Parathyroid adenoma (tissue), 2 donors: ENCODE data around the gene ZFP1.

Source experiments
- H2AFZ ChIP-seq: fragments of 300-600 bp; sonication (generic); one replicate; pipeline ENCODE4 v1.7.0; 2017; ENCODE audit warnings: antibody characterized with exemption, mild to moderate bottlenecking
- H3K27ac ChIP-seq: fragments of 300-600 bp; sonication (generic); one replicate; pipeline ENCODE4 v1.7.0; 2017
- H3K27me3 ChIP-seq: fragments of 300-600 bp; sonication (generic); one replicate; pipeline ENCODE4 v1.7.0; 2017; ENCODE audit warnings: low read length; ENCODE audit not compliant: control insufficient read depth, insufficient read depth
- H3K36me3 ChIP-seq: fragments of 300-600 bp; sonication (generic); one replicate; pipeline ENCODE4 v1.7.0; 2017; ENCODE audit warnings: low read length; ENCODE audit not compliant: control insufficient read depth, insufficient read depth
- H3K4me1 ChIP-seq: fragments of 300-600 bp; sonication (generic); one replicate; pipeline ENCODE4 v1.7.0; 2017; ENCODE audit warnings: control low read depth
- H3K4me2 ChIP-seq: fragments of 300-600 bp; sonication (generic); one replicate; pipeline ENCODE4 v1.7.0; 2017; ENCODE audit warnings: low read length
- H3K4me3 ChIP-seq: fragments of 300-600 bp; sonication (generic); one replicate; pipeline ENCODE4 v1.7.0; 2017; ENCODE audit warnings: low read depth, low read length
- H3K79me2 ChIP-seq: fragments of 300-600 bp; sonication (generic); one replicate; pipeline ENCODE4 v1.7.0; 2017; ENCODE audit warnings: control low read depth
- H3K9ac ChIP-seq: fragments of 300-600 bp; sonication (generic); one replicate; pipeline ENCODE4 v1.7.0; 2017; ENCODE audit warnings: mild to moderate bottlenecking
- H3K9me3 ChIP-seq: fragments of 300-600 bp; sonication (generic); one replicate; pipeline ENCODE4 v1.7.0; 2017; ENCODE audit warnings: low read length; ENCODE audit not compliant: control insufficient read depth
- CTCF ChIP-seq: fragments of 300-600 bp; sonication (generic); IDR thresholded peaks from one replicate; pipeline ENCODE4 v1.7.0; 2017; ENCODE audit warnings: antibody characterized with exemption, mild to moderate bottlenecking
- donor health status: primary hyperparathyroidism.

ZFP1 gene

GRCh38 chr16:75138636-75139035, 9.7 kb upstream of the ZFP1 start:
- Histone ChIP-seq H3K4me3 (no peak overlapping the region), H3K4me2 (no peak overlapping the region), H3K36me3 (no peaks in the 10 kb centered on the region), H3K27me3 (no peaks in the 10 kb centered on the region), H2AFZ (no peak overlapping the region), H3K4me1 (no peaks in the 10 kb centered on the region), H3K27ac (no peak overlapping the region), H3K79me2 (no peaks in the 10 kb centered on the region), H3K9me3 (no peaks in the 10 kb centered on the region), H3K9ac (no peak overlapping the region)
- no peak for TF ChIP-seq CTCF

GRCh38 chr16:75139498-75139897, 8.8 kb upstream of the ZFP1 start:
- no peak for TF ChIP-seq CTCF
- Histone ChIP-seq H3K9me3 (no peaks in the 10 kb centered on the region), H3K36me3 (no peaks in the 10 kb centered on the region), H3K27ac (no peak overlapping the region), H3K79me2 (no peaks in the 10 kb centered on the region), H2AFZ (no peak overlapping the region), H3K9ac (no peak overlapping the region), H3K27me3 (no peaks in the 10 kb centered on the region), H3K4me1 (no peaks in the 10 kb centered on the region), H3K4me3 (no peak overlapping the region), H3K4me2 (no peak overlapping the region)

GRCh38 chr16:75143941-75144340, 4.4 kb upstream of the ZFP1 start:
- Histone ChIP-seq H3K4me1 (no peaks in the 10 kb centered on the region), H3K27ac (no peak overlapping the region), H3K27me3 (no peaks in the 10 kb centered on the region), H2AFZ (no peak overlapping the region), H3K9ac (no peak overlapping the region), H3K4me2 (no peak overlapping the region), H3K36me3 (no peaks in the 10 kb centered on the region), H3K9me3 (no peaks in the 10 kb centered on the region), H3K79me2 (no peaks in the 10 kb centered on the region), H3K4me3 (no peak overlapping the region)
- no peak for TF ChIP-seq CTCF

GRCh38 chr16:75147968-75148310, 385 bp upstream of the ZFP1 start:
- Histone ChIP-seq H3K4me3 (peak overlapping the region; percentile 96), H3K9ac (no peak overlapping the region), H3K4me1 (no peaks in the 10 kb centered on the region), H3K79me2 (no peaks in the 10 kb centered on the region), H3K4me2 (peak overlapping the region; percentile 70), H3K9me3 (no peaks in the 10 kb centered on the region), H3K36me3 (no peaks in the 10 kb centered on the region), H3K27me3 (no peaks in the 10 kb centered on the region), H2AFZ (peak overlapping the region; percentile 99), H3K27ac (peak overlapping the region; percentile 95)
- no peak for TF ChIP-seq CTCF

GRCh38 chr16:75151798-75152197, 3.5 kb downstream of the ZFP1 start:
- H3K9me3 ChIP-seq = no peaks in the 10 kb centered on the region
- no peak for TF ChIP-seq CTCF
- H3K9ac ChIP-seq = no peak overlapping the region
- no peak overlapping the region for H3K4me3 ChIP-seq
- no peak overlapping the region for H3K4me2 ChIP-seq
- H3K79me2 ChIP-seq = no peaks in the 10 kb centered on the region
- no peaks in the 10 kb centered on the region for H3K36me3 ChIP-seq
- H2AFZ ChIP-seq = no peak overlapping the region
- no peaks in the 10 kb centered on the region for H3K4me1 ChIP-seq
- no peaks in the 10 kb centered on the region for H3K27me3 ChIP-seq
- H3K27ac ChIP-seq = no peak overlapping the region
